ENCODE measurements around the gene MTUS2.

GRCh38 chr13:29520671-29521070 is 700.5 kb downstream of the MTUS2 start:
- no peak for TF ChIP-seq CTCF (IDR thresholded peaks at IDR 0.05)
- no peak for TF ChIP-seq POLR2A (IDR thresholded peaks at IDR 0.05)

Measured in body of pancreas (tissue), 4 donors.